Body of pancreas (tissue), 4 donors: ENCODE results near the gene UBA1.

Source experiments
- CTCF ChIP-seq, 7 experiments: fragments of 450-650 bp in 4 of 7; fragments of 200-600 bp in 3 of 7; sonication (generic) in 3 of 7; IDR thresholded peaks; one replicate each; pipeline ENCODE4 v1.5.1; 2016 to 2019; ENCODE audit warnings: antibody characterized with exemption in 7 of 7
- POLR2A ChIP-seq, 3 donors: fragments of 450-650 bp; IDR thresholded peaks; one replicate each; pipeline ENCODE4 v1.6.1; 2016; ENCODE audit warnings: antibody characterized with exemption in 3 of 3, mild to moderate bottlenecking in 2 of 3

GRCh38 chrX:47172971-47173792, 20.4 kb upstream of the UBA1 start:
- no peak for TF ChIP-seq CTCF (IDR thresholded peaks at IDR 0.05)
- TF ChIP-seq POLR2A (IDR thresholded peaks at IDR 0.05), result no peak
